ENCODE measurements around the gene TBPL1. TPM values are rescaled to one million over a fixed set of nuclear protein-coding genes. Genes with fewer than 3 reads are reported as not detected.

Gene TBPL1
- total and polyA plus RNA-seq, 10 of the 15 experiments (the other 5 are each of a cell fraction or from before 2014, with no cell fraction given) = 34.6 to 71.2 (median 43.0) TPM

DNA sequence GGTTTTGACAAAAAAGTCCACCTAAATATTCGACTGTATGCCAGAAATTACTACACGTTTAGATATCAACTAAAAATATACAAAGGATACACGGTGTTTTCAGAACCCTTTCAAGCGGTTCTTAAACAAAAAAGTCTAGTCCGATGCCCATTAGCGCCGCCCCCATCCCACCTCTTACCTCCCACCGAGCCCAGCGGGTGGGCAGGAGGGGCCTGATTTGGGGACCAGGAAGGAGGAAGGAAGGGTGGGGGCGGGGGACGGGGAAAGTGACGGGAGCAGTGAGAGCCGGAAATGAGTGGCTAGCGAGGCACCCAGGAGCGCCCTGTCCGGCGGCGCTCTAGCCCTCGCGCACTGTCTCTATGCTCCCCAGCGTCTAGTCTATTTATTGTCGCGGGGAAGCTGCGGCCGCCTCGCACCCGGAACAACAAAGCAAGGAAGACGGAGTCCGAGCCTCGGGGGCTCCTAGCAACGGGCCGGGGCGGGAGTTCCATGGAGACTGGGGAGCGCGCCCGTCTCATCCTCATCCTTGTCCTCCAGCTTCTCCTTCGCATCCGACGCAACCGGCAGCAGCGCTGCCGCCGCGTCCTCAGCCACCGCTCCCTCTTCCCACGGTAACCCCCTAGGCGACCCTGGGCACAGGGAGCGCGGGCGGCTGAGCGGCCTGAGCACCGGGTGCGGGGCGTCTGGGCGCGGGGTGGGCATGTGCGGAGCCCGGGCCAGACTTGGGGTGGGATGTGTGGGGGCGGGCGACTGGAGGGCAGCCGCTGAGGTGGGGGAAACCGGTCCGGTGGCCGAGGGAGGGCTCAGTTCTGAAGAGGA, at the start of gene TBPL1 (continued):
- TF ChIP-seq GATAD2B (conservative IDR thresholded peaks at IDR 0.05; ENCODE audit: low read depth) (no peak; the same call in 1 of the 2 replicates), BACH1 (IDR thresholded peaks at IDR 0.05; ENCODE audit: borderline replicate concordance) (no peak), MEF2A (IDR thresholded peaks at IDR 0.05; ENCODE audit: insufficient read depth, low read depth, low read length) (peak; percentile 76; the same call in 1 of the 2 replicates), RUNX3 (IDR thresholded peaks at IDR 0.05; ENCODE audit: low read length) (peak; percentile 73), BRCA1 (IDR thresholded peaks at IDR 0.05; ENCODE audit: low read depth, low read length) (no peak), MTA3 (IDR thresholded peaks at IDR 0.05; ENCODE audit: borderline replicate concordance, low read length) (no peak), ESRRA (IDR thresholded peaks at IDR 0.05; ENCODE audit: low read length) (no peak), BCL11A (IDR thresholded peaks at IDR 0.05; ENCODE audit: low read depth, low read length) (0 out of 2 replicates have a peak, but pooled peaks have one; percentile 23), CBFB (IDR thresholded peaks at IDR 0.05; ENCODE audit: low read depth) (peak; percentile 74), RAD51 (IDR thresholded peaks at IDR 0.05) (no peak)
- TF ChIP-seq, protein P1, sequence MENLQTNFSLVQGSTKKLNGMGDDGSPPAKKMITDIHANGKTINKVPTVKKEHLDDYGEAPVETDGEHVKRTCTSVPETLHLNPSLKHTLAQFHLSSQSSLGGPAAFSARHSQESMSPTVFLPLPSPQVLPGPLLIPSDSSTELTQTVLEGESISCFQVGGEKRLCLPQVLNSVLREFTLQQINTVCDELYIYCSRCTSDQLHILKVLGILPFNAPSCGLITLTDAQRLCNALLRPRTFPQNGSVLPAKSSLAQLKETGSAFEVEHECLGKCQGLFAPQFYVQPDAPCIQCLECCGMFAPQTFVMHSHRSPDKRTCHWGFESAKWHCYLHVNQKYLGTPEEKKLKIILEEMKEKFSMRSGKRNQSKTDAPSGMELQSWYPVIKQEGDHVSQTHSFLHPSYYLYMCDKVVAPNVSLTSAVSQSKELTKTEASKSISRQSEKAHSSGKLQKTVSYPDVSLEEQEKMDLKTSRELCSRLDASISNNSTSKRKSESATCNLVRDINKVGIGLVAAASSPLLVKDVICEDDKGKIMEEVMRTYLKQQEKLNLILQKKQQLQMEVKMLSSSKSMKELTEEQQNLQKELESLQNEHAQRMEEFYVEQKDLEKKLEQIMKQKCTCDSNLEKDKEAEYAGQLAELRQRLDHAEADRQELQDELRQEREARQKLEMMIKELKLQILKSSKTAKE (IDR thresholded peaks at IDR 0.05; ENCODE audit: low read depth, poor library complexity, severe bottlenecking) = no peak
- TF ChIP-seq, protein P2, sequence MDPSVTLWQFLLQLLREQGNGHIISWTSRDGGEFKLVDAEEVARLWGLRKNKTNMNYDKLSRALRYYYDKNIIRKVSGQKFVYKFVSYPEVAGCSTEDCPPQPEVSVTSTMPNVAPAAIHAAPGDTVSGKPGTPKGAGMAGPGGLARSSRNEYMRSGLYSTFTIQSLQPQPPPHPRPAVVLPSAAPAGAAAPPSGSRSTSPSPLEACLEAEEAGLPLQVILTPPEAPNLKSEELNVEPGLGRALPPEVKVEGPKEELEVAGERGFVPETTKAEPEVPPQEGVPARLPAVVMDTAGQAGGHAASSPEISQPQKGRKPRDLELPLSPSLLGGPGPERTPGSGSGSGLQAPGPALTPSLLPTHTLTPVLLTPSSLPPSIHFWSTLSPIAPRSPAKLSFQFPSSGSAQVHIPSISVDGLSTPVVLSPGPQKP (IDR thresholded peaks at IDR 0.05; ENCODE audit: low read depth, low read length) = peak; percentile 97
- TF ChIP-seq, protein P3, sequence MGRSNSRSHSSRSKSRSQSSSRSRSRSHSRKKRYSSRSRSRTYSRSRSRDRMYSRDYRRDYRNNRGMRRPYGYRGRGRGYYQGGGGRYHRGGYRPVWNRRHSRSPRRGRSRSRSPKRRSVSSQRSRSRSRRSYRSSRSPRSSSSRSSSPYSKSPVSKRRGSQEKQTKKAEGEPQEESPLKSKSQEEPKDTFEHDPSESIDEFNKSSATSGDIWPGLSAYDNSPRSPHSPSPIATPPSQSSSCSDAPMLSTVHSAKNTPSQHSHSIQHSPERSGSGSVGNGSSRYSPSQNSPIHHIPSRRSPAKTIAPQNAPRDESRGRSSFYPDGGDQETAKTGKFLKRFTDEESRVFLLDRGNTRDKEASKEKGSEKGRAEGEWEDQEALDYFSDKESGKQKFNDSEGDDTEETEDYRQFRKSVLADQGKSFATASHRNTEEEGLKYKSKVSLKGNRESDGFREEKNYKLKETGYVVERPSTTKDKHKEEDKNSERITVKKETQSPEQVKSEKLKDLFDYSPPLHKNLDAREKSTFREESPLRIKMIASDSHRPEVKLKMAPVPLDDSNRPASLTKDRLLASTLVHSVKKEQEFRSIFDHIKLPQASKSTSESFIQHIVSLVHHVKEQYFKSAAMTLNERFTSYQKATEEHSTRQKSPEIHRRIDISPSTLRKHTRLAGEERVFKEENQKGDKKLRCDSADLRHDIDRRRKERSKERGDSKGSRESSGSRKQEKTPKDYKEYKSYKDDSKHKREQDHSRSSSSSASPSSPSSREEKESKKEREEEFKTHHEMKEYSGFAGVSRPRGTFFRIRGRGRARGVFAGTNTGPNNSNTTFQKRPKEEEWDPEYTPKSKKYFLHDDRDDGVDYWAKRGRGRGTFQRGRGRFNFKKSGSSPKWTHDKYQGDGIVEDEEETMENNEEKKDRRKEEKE (IDR thresholded peaks at IDR 0.05) = no peak
- TF ChIP-seq, protein P4, sequence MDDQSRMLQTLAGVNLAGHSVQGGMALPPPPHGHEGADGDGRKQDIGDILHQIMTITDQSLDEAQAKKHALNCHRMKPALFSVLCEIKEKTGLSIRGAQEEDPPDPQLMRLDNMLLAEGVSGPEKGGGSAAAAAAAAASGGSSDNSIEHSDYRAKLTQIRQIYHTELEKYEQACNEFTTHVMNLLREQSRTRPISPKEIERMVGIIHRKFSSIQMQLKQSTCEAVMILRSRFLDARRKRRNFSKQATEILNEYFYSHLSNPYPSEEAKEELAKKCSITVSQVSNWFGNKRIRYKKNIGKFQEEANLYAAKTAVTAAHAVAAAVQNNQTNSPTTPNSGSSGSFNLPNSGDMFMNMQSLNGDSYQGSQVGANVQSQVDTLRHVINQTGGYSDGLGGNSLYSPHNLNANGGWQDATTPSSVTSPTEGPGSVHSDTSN (IDR thresholded peaks at IDR 0.05; ENCODE audit: insufficient replicate concordance, low read depth, low read length) = no peak
- TF ChIP-seq, protein P5, sequence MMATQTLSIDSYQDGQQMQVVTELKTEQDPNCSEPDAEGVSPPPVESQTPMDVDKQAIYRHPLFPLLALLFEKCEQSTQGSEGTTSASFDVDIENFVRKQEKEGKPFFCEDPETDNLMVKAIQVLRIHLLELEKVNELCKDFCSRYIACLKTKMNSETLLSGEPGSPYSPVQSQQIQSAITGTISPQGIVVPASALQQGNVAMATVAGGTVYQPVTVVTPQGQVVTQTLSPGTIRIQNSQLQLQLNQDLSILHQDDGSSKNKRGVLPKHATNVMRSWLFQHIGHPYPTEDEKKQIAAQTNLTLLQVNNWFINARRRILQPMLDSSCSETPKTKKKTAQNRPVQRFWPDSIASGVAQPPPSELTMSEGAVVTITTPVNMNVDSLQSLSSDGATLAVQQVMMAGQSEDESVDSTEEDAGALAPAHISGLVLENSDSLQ (IDR thresholded peaks at IDR 0.05) = peak; percentile 59
- TF ChIP-seq, protein P6, sequence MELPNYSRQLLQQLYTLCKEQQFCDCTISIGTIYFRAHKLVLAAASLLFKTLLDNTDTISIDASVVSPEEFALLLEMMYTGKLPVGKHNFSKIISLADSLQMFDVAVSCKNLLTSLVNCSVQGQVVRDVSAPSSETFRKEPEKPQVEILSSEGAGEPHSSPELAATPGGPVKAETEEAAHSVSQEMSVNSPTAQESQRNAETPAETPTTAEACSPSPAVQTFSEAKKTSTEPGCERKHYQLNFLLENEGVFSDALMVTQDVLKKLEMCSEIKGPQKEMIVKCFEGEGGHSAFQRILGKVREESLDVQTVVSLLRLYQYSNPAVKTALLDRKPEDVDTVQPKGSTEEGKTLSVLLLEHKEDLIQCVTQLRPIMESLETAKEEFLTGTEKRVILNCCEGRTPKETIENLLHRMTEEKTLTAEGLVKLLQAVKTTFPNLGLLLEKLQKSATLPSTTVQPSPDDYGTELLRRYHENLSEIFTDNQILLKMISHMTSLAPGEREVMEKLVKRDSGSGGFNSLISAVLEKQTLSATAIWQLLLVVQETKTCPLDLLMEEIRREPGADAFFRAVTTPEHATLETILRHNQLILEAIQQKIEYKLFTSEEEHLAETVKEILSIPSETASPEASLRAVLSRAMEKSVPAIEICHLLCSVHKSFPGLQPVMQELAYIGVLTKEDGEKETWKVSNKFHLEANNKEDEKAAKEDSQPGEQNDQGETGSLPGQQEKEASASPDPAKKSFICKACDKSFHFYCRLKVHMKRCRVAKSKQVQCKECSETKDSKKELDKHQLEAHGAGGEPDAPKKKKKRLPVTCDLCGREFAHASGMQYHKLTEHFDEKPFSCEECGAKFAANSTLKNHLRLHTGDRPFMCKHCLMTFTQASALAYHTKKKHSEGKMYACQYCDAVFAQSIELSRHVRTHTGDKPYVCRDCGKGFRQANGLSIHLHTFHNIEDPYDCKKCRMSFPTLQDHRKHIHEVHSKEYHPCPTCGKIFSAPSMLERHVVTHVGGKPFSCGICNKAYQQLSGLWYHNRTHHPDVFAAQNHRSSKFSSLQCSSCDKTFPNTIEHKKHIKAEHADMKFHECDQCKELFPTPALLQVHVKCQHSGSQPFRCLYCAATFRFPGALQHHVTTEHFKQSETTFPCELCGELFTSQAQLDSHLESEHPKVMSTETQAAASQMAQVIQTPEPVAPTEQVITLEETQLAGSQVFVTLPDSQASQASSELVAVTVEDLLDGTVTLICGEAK (IDR thresholded peaks at IDR 0.05; ENCODE audit: borderline replicate concordance) = peak; percentile 92
